GM21825 (cell line): ENCODE data around the gene DLG2.
"Not testable (repeated sequence)": the region's sequence is repeated elsewhere in the genome, so short reads cannot be mapped to it uniquely, and the experiment has no call there.

Source experiments
- ATAC-seq: cut with Tn5 transposase; IDR thresholded peaks from one replicate; pipeline ENCODE4 v1.9.1; 2021; ENCODE audit warnings: mild to moderate bottlenecking, moderate library complexity; ENCODE audit not compliant: unreplicated experiment

DLG2 gene

GRCh38 chr11:85256433-85256832 lies 370.7 kb downstream of the DLG2 start:
- no peak for ATAC-seq

DNA sequence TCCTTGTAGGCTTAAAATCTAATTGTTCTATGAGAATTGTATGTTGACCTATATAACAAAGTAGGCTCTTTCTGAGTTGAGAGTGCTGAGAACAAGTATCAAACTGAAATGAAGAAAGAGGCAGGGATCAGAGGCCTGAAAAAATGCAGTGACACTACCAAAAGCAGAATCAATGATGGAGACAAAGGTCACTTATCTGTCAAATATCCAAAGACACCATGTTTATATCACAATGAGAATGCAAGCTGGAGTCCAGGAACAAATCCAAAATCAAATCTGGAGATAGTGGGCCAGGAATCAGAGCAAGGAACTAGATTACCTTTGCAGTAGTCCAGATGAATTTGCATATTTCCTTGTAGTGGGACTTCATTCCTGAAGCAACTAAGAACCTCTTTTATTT lies 377.7 kb downstream of the DLG2 start:
- ATAC-seq = no peak

- no peak for ATAC-seq
These were observed 379.3 kb downstream of the DLG2 start for GRCh38 chr11:85247797-85248196.

- no peak for ATAC-seq
These were observed 388.2 kb downstream of the DLG2 start for GRCh38 chr11:85238906-85239305.

GRCh38 chr11:85238038-85238437 lies 389.1 kb downstream of the DLG2 start:
- ATAC-seq = not testable (repeated sequence)

DNA sequence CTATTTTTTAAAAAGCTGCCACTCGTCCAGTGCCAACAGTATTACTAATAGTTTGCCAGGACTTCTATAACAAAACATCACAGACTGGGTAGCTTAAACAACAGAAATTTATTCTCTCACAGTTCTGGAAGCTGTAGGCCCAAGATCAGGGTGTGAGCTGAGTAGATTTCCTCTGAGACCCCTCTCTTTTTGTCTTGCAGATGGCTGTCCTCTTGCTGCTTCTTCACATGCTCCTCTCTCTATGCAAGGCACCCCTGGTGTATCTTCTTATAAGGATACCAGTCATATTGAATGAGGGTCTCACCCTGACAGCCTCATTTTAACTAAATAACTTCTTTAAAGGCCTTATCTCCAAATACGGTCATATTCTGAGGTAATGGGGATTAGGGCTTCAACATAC lies 390.9 kb downstream of the DLG2 start:
- ATAC-seq = no peak

- ATAC-seq = no peak
These were observed 394.6 kb downstream of the DLG2 start for GRCh38 chr11:85232559-85232958.

DNA sequence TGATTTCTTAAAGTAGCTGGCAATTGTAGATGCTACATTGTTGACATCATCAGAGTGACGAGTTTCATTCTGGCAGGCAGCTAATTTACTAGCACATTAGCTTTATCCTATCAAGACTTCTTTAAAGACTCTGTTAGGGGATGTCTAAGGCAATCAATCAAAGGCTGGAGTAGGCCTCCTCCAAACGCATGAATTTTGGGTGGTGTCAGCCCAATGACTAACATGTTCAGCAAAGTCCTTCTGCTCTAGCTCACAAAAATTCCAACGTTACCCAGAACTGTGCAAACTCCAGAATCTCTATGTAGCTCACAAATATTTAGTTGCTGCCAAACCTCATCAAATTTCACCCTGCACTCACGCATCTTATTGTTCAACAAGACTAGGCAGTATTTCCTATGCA lies 395.6 kb downstream of the DLG2 start:
- ATAC-seq = no peak

GRCh38 chr11:85229723-85230122 lies 397.4 kb downstream of the DLG2 start:
- not testable (repeated sequence) for ATAC-seq

GRCh38 chr11:85196968-85197367 lies 430.2 kb downstream of the DLG2 start:
- ATAC-seq = no peak

GRCh38 chr11:85195934-85196333 lies 431.2 kb downstream of the DLG2 start:
- ATAC-seq = no peak

- ATAC-seq = no peak
These were observed 439.2 kb downstream of the DLG2 start for GRCh38 chr11:85187992-85188391.

GRCh38 chr11:85184721-85185120 lies 442.4 kb downstream of the DLG2 start:
- ATAC-seq = no peak

DNA sequence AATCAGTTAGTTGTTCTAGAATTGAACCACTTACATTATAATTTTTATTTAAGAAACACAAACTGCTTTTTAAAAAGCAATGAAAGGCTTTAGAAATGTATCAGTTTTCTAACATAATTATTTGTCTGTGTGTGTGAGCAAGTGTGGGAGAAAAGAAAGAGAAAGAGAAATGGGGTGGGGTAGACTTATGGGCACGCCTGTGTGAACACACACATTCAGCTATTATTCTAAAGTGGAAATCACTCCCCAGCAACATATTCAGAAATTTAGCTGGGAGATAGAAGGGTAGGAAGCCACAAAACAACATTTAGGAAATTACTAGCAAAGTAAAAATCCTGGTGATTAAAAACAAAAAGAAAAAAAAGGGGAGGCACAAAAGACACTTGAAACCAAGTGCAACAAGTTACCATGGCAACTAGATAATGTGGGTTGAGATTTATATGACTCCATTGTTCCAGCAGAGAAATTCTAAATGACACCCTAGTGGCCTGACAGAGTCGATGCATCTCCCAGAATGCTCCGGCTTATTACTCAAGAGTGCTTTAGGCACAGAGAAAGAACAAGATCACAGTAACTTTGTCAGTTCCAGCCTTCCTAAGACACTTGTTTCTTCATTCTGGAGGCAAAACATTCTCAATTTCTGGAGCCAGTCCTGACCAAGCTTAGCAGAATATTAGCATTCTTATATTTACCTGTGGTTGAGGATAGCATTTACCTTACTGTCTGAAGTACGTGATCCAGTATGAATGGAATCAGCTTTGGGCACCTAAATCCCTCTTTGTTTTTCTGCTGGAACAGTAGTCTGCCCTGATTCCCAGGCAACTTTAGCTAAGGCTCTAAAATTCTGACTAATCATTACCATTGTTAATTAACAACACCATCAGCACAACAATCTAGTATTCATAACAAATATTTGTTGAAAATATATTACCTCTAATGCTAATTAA lies 444.4 kb downstream of the DLG2 start:
- no peak for ATAC-seq

GRCh38 chr11:85180528-85180927 lies 446.6 kb downstream of the DLG2 start:
- ATAC-seq = no peak

GRCh38 chr11:85171648-85172257 lies 455.4 kb downstream of the DLG2 start:
- no peak for ATAC-seq

GRCh38 chr11:85170184-85170583 lies 457.0 kb downstream of the DLG2 start:
- no peak for ATAC-seq

DNA sequence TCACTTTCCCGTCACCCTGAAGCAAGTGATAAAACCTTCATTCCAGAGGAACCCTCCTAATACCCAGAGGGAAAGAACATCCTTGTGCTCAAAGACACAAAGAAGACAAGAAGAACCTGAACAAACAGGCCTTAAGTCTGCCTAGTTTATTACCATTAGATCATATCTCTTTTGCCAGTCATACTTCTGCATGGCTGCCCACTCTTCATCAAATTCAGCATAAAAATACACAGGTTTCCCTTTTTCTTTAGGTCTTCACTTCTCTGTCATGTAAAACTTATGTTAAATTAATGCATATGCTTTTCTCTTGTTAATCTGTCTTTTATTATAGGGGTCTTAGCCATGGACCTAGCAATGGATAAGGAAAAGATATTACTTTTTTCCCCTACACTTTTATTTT lies 459.7 kb downstream of the DLG2 start:
- no peak for ATAC-seq

DNA sequence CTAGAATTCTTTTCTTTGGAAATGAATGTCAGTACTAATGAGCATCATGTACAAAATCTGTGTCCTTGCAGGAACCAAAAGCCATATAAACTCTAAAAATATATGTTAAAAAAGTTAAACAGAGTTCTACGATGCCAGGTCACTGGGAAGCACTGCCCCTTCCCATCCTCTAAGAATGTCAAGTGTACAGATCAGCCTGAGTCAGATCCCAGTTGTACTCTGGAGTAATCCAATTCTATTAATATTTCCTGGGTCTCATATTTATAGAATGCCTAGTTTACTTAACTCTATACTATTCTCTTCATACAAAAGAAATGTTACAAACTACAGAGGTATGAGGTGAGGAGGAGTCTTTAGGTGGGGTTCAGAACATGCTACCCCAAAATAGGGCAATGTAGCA lies 460.1 kb downstream of the DLG2 start:
- ATAC-seq = no peak

- no peak for ATAC-seq
These were observed 461.3 kb downstream of the DLG2 start for GRCh38 chr11:85165819-85166218.

- no peak for ATAC-seq
These were observed 462.4 kb downstream of the DLG2 start for GRCh38 chr11:85164743-85165142.

- ATAC-seq = no peak
These were observed 472.9 kb downstream of the DLG2 start for GRCh38 chr11:85154294-85154693.
